Endothelial cell of umbilical vein (primary cell): ENCODE results near the gene QRICH2. TPM values are rescaled to one million over a fixed set of nuclear protein-coding genes. Genes with fewer than 3 reads are reported as not detected.

ENCODE experiments used
- BruUV-seq: library from RNA; stranded (reverse); fragments of 400-500 nt; replicated peaks from 2 replicates; lab custom pipeline; 2021; lab: Mats Ljungman, UMichigan
- CTCF ChIA-PET: fragments of 300-600, 350-600 bp; sonication (Branson Sonifier 250); formaldehyde crosslinking; loops from one replicate; lab custom pipeline; 2021; ENCODE audit warnings: antibody characterized with exemption, inconsistent platforms; lab: Charles Lee
- POLR2A ChIA-PET: fragments of 300-600, 350-600 bp; sonication (Branson Sonifier 250); formaldehyde crosslinking; loops from one replicate; lab custom pipeline; 2021; ENCODE audit warnings: antibody characterized with exemption, inconsistent platforms; lab: Charles Lee
- DNase-seq: peaks from one replicate; pipeline ENCODE4 v3.0.0-alpha.2; 2011; ENCODE audit warnings: low read depth, low spot score
- FAIRE-seq: peaks from 2 replicates; lab custom pipeline; 2011; peaks lifted over from hg19 to GRCh38; lab: Jason Lieb, UNC
- H2AFZ ChIP-seq: 2 replicates; pipeline ENCODE4 v1.6.0; 2012; ENCODE audit warnings: low read depth, low read length, control low read depth, inconsistent platforms
- H3K27ac ChIP-seq: 2 replicates; pipeline ENCODE4 v1.5.1; 2011; ENCODE audit warnings: low read depth, mild to moderate bottlenecking, control low read depth, low read length, moderate library complexity; ENCODE audit not compliant: insufficient read depth
- H3K27me3 ChIP-seq, 2 experiments: 2 replicates each; pipeline versions ENCODE4 v1.6.0 to v1.6.1; 2011; ENCODE audit warnings: low read length in 2 of 2, mixed read lengths in 1 of 2; ENCODE audit not compliant: control insufficient read depth in 2 of 2, insufficient read depth in 2 of 2
- H3K36me3 ChIP-seq, 2 experiments: 2 replicates in 1 of 2; 3 replicates in 1 of 2; pipeline ENCODE4 v1.5.1; 2011; ENCODE audit warnings: low read length in 2 of 2, mild to moderate bottlenecking in 1 of 2, moderate library complexity in 1 of 2; ENCODE audit not compliant: control insufficient read depth in 2 of 2, insufficient read depth in 2 of 2; ENCODE audit errors: extremely low read depth in 1 of 2
- H3K4me1 ChIP-seq: 3 replicates; pipeline ENCODE4 v1.5.1; 2011; ENCODE audit warnings: mild to moderate bottlenecking, low read length; ENCODE audit not compliant: control insufficient read depth, insufficient read depth; ENCODE audit errors: extremely low read depth
- H3K4me2 ChIP-seq: 2 replicates; pipeline ENCODE4 v1.6.1; 2011; ENCODE audit warnings: low read length, control low read depth, mixed read lengths; ENCODE audit not compliant: insufficient read depth
- H3K4me3 ChIP-seq, 3 experiments: fragments of 200-600 bp in 1 of 3; sonication (generic), shearing (Covaris generic) in 1 of 3; replicated peaks in 1 of 3; 2 replicates each; pipeline ENCODE4 v1.5.1; 2011 to 2016; ENCODE audit warnings: control low read depth in 3 of 3, low read length in 3 of 3, mild to moderate bottlenecking in 2 of 3, inconsistent platforms in 1 of 3, low read depth in 1 of 3, moderate library complexity in 1 of 3; ENCODE audit not compliant: insufficient read depth in 1 of 3
- H3K79me2 ChIP-seq: 2 replicates; pipeline ENCODE4 v1.6.0; 2012; ENCODE audit warnings: low read length, inconsistent platforms; ENCODE audit not compliant: control insufficient read depth, insufficient read depth
- H3K9ac ChIP-seq: replicated peaks from 2 replicates; pipeline ENCODE3; 2011; ENCODE audit warnings: low read length, control low read depth; ENCODE audit not compliant: insufficient read depth; ENCODE audit errors: extremely low read depth
- H3K9me1 ChIP-seq: replicated peaks from 3 replicates; pipeline ENCODE4 v1.6.0; 2011; ENCODE audit warnings: mild to moderate bottlenecking, low read length; ENCODE audit not compliant: control insufficient read depth, insufficient read depth; ENCODE audit errors: extremely low read depth
- H3K9me3 ChIP-seq: replicated peaks from 2 replicates; pipeline ENCODE4 v1.5.1; 2012; ENCODE audit warnings: low read length, inconsistent platforms; ENCODE audit not compliant: control insufficient read depth, insufficient read depth
- H4K20me1 ChIP-seq: replicated peaks from 2 replicates; pipeline ENCODE3; 2011; ENCODE audit warnings: mild to moderate bottlenecking, low read length; ENCODE audit not compliant: control insufficient read depth, insufficient read depth; ENCODE audit errors: extremely low read depth
- CTCF ChIP-seq, 2 donors: IDR thresholded peaks; 1 replicate in 1 of 2; 2 replicates in 1 of 2; pipeline ENCODE4 v1.5.1; 2011; ENCODE audit warnings: low read length in 2 of 2, mild to moderate bottlenecking in 2 of 2, moderate library complexity in 2 of 2, control low read depth in 1 of 2, inconsistent platforms in 1 of 2, low read depth in 1 of 2; ENCODE audit not compliant: insufficient read depth in 1 of 2; ENCODE audit errors: extremely low read depth in 1 of 2
- EZH2 ChIP-seq: IDR thresholded peaks from 2 replicates; pipeline ENCODE4 v1.6.1; 2012; ENCODE audit warnings: borderline replicate concordance, low read depth, mild to moderate bottlenecking, moderate library complexity, low read length, inconsistent platforms; ENCODE audit not compliant: severe bottlenecking
- FOS ChIP-seq: IDR thresholded peaks from 2 replicates; pipeline ENCODE4 v1.6.1; 2011; ENCODE audit warnings: mild to moderate bottlenecking, low read length, moderate library complexity, borderline replicate concordance; ENCODE audit not compliant: insufficient read depth
- GATA2 ChIP-seq: IDR thresholded peaks from 2 replicates; pipeline ENCODE4 v1.7.0; 2011; ENCODE audit warnings: low read depth, mild to moderate bottlenecking, moderate library complexity, mixed read lengths, low read length; ENCODE audit not compliant: insufficient read length, insufficient read depth
- JUN ChIP-seq: IDR thresholded peaks from 2 replicates; pipeline ENCODE4 v1.6.1; 2011; ENCODE audit warnings: borderline replicate concordance, low read depth; ENCODE audit not compliant: insufficient read length, insufficient read depth
- MYC ChIP-seq: IDR thresholded peaks from one replicate; pipeline ENCODE4 v1.6.1; 2011; ENCODE audit warnings: mild to moderate bottlenecking, low read depth, low read length
- POLR2A ChIP-seq: IDR thresholded peaks from 2 replicates; pipeline ENCODE4 v1.6.1; 2012; ENCODE audit warnings: low read depth, mild to moderate bottlenecking, control low read depth, low read length
- POLR2AphosphoS5 ChIP-seq: IDR thresholded peaks from 2 replicates; pipeline ENCODE4 v1.6.1; 2012; ENCODE audit warnings: low read depth, mild to moderate bottlenecking, control low read depth, low read length, moderate library complexity; ENCODE audit not compliant: insufficient read depth
- dilution Hi-C: fragments of 300-500 bp; cut with MboI; formaldehyde crosslinking; loops from one replicate; pipeline ENCODE4 v1.15.0; 2019; ENCODE audit warnings: low sequenced_read_pairs; ENCODE audit not compliant: extremely low pct_ligation_motif_present
- intact Hi-C: fragments of 100-400 bp; cut with micrococcal nuclease; formaldehyde crosslinking; loops from one replicate; pipeline ENCODE4 v1.10.0; 2022
- polyA plus RNA-seq, 4 experiments: library from polyadenylated mRNA; depleted of rRNA in 3 of 4; stranded (reverse) in 3 of 4; unstranded in 1 of 4; fragments of >200 nt; gene quantifications; 2 replicates each; pipeline versions ENCODE4 v1.2.1 to v1.2.3, GENCODE V29; 2011 to 2012; ENCODE audit warnings: missing spikeins in 1 of 4
- total RNA-seq: library from RNA; stranded (reverse); gene quantifications from 2 replicates; pipeline ENCODE4 v1.2.3, GENCODE V29; 2021
- TF ChIP-seq, protein P1 (sequence below): IDR thresholded peaks from 2 replicates; pipeline ENCODE4 v1.6.1; 2011; ENCODE audit not compliant: insufficient read depth, insufficient read length

Gene QRICH2
- total and polyA plus RNA-seq, 2 donors (not counting 3 experiments of a cell fraction or from before 2014, with no cell fraction given), result 6.7 to 9.6 TPM

DNA sequence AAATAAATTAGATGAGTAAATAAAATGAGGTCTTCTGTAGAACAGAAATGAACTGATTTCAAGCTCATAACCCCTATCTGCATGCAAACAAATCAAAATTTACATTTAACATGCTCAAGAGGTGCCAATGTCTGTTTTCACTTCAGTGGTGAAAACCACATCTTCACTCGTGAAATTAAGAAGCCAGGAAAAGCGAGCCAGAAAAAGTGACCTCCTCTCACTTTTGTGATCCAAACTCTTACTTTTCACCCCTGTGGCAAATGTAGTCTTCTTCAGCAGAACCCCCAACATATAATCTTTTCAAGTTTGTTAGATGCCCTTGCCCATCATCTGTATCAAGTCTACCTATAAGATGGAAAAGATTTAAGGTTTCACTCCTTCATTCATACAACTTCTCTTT lies 9.5 kb upstream of the QRICH2 start:
- CTCF ChIA-PET, result interaction anchor here (0.9 to 1.5 kb wide), 2 partner anchors 10 to 36 kb away, joined by 3 to 4 read pairs; no protein-coding TSS in a partner anchor
- H4K20me1 ChIP-seq, result peaks cover 2% of the 10 kb centered on the region
- H3K4me2 ChIP-seq, result no peak overlapping the region
- H3K79me2 ChIP-seq, result peaks cover 2% of the 10 kb centered on the region
- FAIRE-seq, result no peak
- no peak overlapping the region for H3K9ac ChIP-seq
- DNase-seq, result no peak
- no peak overlapping the region for H2AFZ ChIP-seq
- BruUV-seq, result no TSS peak
- H3K27me3 ChIP-seq, result no peaks in the 10 kb centered on the region
- TF ChIP-seq POLR2A (no peak), MYC (no peak), EZH2 (no peak), FOS (no peak), GATA2 (no peak), JUN (no peak), CTCF (IDR thresholded peaks at IDR 0.05; ENCODE audit: extremely low read depth in 1 of 2, insufficient read depth in 1 of 2, low read depth in 1 of 2, low read length in 2 of 2) (no peak), POLR2AphosphoS5 (no peak)
- TF ChIP-seq, protein P1, sequence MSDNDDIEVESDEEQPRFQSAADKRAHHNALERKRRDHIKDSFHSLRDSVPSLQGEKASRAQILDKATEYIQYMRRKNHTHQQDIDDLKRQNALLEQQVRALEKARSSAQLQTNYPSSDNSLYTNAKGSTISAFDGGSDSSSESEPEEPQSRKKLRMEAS, result no peak
- H3K9me1 ChIP-seq, result no peaks in the 10 kb centered on the region
- H3K27ac ChIP-seq, result no peak overlapping the region
- no peak overlapping the region for H3K4me3 ChIP-seq
- POLR2A ChIA-PET, result no interaction called here
- intact Hi-C loops (loop anchor here (10.0 kb wide), 1 partner anchor 187 kb away; the partner anchor contains the start of gene RHBDF2), dilution Hi-C loops (no loop called here)
- H3K4me1 ChIP-seq, result peaks cover 30% of the 10 kb centered on the region
- H3K36me3 ChIP-seq, result peaks cover 8 to 16% of the 10 kb centered on the region in 2 experiments
- no peaks in the 10 kb centered on the region for H3K9me3 ChIP-seq
